PC-9 (cell line): ENCODE measurements around the gene ACTL9.

Experiments
- CTCF ChIP-seq: fragments of 200-600 bp; sonication (generic); conservative IDR thresholded peaks from 2 replicates; pipeline ENCODE4 v1.6.1; 2017; ENCODE audit warnings: mixed run types, antibody characterized with exemption, mild to moderate bottlenecking, moderate library complexity
- EZH2 ChIP-seq: fragments of 200-600 bp; sonication (generic); IDR thresholded peaks from 2 replicates; pipeline ENCODE4 v1.8.0; 2017; ENCODE audit warnings: antibody characterized with exemption, low read depth

- TF ChIP-seq EZH2 (no peak), CTCF (no peak)
Measured at GRCh38 chr19:8681345-8682029, 17.1 kb downstream of the ACTL9 start.
